Stimulated activated CD4-positive, alpha-beta T cell treated with anti-CD3 and anti-CD28 coated beads, Interleukin-1b, Interleukin-23, amount 100 ng/mL, for 24 hours (primary cell): ENCODE data around the gene ARHGEF17.

ENCODE experiments used
- DNase-seq, 4 experiments: peaks; one replicate each; pipeline ENCODE4 v3.0.0-alpha.2; 2020; ENCODE audit warnings: low read depth in 4 of 4, low spot score in 1 of 4

The ARHGEF17 gene

DNA sequence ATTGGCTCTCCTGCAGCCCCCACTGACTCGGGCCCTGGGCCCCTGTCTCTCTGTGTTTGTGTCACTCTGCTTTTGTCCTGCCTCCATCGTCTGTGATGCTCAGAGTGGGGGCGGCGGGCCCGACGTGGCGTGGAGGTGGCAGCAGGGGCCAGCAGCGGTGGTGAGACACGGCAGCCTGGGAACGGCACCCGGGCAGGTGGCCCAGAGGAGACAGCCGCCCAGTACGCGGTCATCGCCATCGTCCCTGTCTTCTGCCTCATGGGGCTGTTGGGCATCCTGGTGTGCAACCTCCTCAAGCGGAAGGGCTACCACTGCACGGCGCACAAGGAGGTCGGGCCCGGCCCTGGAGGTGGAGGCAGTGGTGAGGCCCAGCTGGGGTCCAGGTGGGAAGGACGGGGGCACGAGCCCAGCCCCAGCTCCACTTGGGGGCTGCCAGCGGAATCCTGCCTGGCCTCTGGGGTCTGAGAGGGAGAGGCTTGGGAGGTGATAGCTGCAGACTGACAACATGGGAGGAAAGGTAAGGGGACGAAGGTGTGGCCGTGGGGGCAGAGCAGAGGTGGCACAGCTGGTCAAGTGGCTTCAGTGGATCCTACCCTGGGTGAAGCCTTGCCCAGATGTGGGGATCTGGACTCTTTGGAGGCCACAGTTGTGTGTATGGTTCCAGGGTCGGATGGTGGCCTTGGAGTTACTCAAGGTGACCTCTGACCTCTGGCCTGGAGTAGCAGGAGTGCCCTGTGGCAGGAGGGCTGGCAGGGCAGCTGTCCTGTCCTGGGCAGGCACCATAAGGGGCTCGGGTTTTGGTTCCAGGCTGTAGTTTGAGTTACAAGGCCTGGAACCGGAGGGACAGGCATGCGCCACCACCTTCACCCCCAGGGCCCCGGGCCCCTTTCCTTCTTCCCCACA, 84.3 kb downstream of the ARHGEF17 start:
- no peak for DNase-seq

DNA sequence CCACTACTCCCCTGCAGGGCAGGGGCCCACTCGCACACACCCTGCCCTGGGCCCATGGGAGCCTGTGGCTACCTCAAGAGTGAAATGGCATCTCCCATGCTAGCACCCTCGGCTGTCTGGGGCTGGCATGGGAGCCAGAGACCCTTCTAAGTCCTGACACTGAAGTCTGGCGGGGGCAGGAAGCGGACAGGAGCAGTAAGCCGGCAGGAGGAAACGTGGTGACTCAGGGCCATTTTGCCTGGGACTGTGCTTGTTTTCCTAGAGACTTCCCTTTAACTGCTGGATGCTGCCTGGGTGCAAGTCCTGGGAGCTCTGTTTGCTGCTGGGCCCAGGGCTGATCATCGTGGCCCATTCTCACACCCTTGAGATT, 84.9 kb downstream of the ARHGEF17 start:
- DNase-seq, result no peak

DNA sequence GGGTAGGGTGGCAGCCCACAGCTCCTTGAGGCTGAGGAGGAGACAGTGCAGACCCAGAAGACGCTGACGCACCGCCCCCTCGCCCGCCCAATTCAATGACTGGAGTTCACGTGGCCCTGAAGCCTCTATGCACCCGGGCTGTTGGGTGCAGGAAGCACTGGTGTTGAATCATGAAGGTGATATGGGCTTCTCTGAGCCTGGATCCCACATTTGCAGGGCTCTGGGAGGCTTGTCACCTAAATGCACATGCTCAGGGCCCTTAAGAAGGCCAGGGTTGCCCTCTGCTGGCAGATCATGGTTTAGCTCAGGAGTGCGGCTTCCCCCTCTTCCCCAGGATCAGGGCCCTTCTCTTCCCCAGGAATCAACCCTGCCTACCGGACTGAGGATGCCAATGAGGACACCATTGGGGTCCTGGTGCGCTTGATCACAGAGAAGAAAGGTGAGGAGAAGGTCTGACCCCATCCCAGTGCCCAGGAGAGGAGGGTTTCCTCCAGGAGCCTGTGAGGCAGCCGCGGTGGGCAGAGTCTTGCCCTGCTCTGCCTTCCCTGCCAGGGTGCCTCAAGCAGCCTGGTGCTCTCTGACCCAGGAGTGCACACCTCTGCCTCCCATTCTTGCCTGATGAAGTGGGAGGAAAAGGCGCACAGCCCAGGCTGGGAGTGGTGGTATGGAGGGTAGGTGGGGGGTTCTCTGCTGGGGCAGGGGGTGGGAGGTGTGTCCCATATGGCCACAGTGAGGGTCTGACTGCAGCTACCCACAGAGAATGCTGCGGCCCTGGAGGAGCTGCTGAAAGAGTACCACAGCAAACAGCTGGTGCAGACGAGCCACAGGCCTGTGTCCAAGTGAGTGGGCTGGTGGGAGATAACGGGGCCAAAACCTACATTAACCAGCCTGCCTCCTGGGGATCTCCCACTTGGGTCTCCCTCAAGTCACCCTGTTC, 85.7 kb downstream of the ARHGEF17 start:
- peak in 3 of 4 experiments; percentile 30 to 42 (median 37) for DNase-seq

DNA sequence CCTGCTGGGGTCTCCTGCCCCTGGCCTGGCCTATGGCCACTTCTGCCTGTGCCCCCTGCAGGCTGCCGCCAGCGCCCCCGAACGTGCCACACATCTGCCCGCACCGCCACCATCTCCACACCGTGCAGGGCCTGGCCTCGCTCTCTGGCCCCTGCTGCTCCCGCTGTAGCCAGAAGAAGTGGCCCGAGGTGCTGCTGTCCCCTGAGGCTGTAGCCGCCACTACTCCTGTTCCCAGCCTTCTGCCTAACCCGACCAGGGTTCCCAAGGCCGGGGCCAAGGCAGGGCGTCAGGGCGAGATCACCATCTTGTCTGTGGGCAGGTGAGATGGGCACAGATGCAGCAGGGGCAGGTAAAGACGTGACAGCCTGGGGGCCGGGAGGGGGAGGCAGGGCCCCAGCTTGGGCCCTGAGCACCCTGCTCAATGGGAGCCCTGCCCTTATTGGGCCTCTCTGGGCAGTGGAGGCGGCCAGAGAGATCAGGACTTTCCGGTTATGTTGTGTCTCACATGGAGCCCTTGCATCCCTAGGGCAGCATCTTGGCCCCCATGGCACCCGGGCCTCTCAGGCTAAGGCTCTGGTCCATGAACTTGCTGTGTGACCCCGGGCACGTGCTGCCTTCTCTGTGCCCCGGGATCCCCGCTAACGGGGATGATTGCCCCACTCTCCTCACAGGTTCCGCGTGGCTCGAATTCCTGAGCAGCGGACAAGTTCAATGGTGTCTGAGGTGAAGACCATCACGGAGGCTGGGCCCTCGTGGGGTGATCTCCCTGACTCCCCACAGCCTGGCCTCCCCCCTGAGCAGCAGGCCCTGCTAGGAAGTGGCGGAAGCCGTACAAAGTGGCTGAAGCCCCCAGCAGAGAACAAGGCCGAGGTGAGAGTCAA, 86.6 kb downstream of the ARHGEF17 start:
- no peak for DNase-seq

DNA sequence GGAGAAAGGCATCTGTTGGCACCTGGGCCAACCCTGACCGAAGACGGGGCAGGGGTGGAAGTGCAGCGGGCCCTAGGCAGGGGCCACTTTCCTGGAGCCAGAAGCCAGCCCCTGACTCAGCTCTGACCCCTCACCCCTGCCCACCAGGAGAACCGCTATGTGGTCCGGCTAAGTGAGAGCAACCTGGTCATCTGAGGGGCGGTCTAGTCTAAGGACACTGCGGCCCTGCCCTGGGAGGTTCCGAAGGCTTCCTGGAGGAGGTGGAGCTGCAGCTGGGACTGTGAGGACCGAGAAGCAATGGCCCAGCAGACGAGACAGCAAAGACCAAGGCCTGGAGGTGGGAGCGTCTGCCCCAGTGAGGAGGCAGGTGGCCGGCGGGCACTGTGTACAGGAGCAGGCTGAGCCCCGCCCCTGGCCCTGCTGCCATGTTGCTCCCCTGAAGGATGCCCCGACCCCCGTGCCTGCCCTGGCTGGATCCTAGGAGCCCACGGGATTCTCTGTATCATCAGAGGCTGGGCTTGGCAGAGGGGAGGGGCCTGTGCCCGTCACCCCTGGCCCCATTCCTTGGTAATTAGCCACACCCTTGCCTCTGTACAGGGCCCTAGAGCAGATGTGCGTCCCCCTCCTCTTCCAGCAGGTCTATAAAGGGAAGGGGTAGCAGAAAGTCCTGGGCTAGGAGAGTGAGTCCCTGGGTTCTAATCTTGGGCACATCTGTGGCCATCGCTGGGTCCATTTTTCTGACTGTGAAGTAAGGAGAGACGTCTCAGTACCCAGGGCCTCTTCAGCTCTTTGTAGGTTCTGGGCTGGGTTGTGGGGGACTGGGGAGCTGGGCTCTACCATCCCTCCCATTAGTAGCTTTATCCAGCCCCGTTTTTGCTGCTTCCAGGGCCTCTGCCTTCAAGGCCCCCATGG, 87.5 kb downstream of the ARHGEF17 start:
- no peak for DNase-seq

- DNase-seq, result no peak
Observed at GRCh38 chr11:73396251-73396930, 88.3 kb downstream of the ARHGEF17 start.

DNA sequence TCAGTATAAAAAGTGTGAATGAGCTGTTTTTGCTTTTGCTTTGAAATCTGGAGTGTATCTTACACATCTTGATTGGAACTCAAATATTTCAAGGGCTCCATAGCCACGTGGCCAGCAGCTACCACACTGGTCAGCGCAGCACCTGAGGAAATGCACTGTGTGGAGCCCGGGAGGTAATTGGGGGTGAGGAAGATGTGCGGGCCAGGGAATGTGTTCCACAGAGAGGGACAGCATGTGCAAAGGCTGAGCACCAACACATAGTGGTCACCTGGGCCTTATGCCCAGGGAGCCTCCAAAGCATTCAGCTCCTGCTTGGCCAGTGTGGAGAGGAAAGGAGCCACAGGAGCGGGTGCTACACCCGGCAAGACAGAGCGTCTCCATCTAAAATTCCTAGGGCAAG, 88.9 kb downstream of the ARHGEF17 start:
- no peak for DNase-seq

DNA sequence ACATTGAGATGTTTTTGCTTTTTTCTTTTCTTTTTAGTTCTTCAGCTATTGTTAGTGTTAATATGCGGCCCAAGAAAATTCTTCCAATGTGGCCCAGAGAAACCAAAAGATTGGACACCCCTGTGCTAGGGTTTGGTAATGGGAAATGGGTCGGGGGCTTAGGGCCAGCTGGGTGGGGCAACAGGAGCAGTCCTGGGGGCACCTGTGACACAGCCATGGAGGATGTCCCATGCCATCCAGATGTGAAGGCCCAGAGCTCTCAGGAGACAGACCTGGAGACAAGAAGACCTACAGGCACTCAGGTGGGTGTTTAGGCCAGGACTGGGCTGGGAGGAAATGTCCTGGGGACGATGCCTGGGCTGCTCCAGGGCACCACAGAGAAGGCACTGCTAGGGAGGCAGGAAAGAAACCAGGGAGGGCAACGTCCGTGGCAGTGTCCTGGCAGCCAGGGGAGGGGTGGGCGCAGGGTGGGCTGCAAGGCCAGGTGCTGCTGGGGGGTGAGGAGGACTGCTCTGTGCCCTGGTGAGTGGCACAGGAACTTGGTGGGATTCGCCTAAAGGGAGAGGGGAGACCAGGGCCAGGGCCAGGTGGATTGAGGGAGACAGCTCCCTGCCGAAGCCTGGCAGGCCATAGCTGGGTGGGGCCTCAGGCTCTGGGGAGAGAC, 89.5 kb downstream of the ARHGEF17 start:
- no peak for DNase-seq

GRCh38 chr11:73398132-73398526, 90.1 kb downstream of the ARHGEF17 start:
- no peak for DNase-seq

DNA sequence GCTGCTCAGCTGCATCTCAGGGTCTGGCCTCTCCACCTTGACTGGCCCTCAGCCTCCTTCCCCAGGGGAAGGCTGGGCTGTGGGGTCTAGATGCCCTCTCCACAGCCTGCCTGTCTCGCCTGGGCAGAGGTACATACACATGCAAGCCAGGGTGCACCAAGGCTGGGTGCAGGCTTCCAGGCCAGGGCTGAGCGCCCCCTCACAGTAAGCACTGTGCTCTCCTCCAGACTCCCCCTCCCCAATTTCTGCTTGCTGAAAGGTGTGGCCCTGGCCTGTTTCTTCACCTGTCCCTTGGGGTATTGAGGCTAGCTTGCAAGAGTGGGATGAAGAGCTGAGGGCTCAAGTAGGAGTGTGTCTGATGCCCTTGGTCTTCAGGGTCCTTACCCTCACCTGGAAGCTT, 90.6 kb downstream of the ARHGEF17 start:
- no peak for DNase-seq

- no peak for DNase-seq
Observed at GRCh38 chr11:73399159-73399590, 91.1 kb downstream of the ARHGEF17 start.

DNA sequence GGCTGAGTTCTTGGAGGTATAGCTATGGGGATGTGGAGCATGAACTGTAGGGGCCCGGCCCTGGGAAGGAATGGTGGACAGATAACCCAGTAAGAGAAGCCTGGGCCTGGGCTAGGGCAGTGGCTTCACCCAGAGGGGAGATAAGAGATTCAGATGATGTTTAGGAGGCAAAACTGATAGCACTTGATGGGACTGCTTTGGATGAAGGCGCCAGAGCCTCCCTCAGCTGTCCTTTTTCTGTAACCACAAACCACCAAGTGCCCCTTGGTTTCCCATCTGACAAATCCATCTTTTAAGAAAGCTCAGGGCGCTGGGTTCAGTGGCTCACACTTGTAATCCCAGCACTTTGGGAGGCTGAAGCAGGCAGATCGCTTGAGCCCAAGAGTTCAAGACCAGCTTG, 91.6 kb downstream of the ARHGEF17 start:
- no peak for DNase-seq

GRCh38 chr11:73400293-73400692, 92.2 kb downstream of the ARHGEF17 start:
- DNase-seq, result no peak

DNA sequence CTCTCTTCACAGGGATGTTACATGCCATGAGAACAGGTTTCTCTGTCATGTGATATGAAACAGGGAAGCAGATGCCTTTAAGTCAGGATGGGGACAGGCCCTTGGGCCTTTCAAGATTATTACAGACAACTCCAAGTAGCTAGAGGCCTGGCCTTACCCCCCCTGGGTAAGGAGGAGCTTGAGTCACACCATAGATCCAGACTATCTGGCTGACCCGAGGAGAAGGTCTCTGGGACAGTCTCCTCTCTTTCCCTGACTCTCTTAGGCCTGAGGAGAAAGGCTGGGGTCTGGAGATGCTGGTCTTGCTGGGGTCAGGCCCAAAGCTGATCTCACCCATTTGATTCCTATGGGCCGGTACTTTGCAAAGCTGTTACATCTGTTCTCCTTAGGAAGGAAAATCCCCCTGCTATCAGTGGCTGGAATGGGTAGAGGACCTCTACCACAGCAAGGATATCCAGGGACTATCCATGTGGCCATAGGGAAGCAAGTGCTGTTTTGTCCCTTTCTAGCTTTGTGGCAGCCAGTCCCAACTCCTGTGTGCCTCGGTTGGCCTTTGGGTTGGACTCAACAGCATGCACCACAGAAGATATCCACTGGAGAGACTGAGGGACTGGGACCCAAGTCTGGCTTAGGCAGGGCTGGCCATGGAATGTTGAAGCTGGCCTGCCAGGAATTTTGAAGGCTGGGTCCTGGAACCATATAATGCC, 93.3 kb downstream of the ARHGEF17 start:
- no peak for DNase-seq

DNA sequence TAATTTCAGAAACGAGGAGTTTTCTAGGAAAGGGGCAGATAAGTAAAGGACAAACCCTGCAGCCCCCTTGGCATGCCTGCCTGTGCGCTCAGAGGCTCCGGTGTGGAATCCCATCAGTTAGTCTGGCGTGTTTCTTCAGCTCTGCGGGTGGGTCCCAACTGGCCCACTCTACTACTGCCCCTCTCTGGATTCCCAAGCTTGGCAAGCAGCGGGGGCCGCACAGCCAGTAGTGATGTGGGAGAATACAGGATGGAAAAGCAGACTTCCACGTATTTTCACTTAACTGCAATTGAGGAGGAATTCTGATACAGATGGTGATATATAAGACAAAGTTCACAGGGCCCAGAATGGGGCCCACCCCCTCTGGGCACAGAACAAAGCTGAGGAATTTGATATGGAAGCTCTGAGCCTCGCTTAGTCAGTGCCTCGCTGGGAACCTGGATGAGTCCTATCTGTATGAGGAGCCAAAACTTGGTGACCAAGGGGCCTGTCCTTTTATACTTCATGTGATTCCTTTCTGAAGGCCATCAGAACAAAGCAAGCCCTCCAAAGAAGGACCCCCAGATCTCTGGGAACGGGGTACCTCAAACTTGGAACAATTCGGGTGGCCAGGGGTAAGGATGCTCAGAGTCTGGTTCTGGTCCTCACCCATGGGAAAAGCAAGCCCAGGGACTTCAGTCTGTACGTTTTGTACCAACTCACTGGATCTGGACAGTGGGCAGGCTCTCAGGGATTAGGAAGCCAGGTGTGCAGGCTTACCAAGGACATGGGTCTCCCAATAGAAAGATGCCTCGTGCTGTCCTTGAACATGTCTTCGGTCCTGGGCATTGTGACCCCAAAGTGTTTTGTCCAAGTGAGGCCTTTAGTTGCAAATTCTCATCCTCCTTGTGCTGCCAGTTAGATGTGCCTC, 94.1 kb downstream of the ARHGEF17 start:
- DNase-seq, result no peak

- DNase-seq, result no peak
Observed at GRCh38 chr11:73402834-73403185, 94.7 kb downstream of the ARHGEF17 start.

DNA sequence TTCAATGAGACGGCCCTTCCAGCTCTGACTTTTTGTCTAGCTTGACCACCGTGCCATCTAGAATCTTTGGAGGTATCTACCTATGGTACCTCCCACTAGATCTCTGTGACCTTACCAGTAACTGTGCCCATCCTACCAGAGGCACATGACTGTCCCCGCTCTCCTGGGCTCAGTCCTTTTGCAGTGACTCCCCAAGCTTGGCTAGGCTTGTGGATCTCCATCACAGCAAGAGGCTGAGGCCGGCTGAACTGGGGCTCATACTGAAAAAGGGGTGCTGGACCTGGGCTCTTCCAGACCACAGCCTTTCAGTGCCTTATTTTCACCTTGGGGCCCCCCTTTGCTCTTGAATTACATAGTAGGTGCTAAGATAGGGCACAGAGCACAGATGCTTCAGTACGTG, 95.5 kb downstream of the ARHGEF17 start:
- DNase-seq, result no peak
